Airway epithelial cell (primary cell): ENCODE measurements around the gene PROP1. TPM values are rescaled to one million over a fixed set of nuclear protein-coding genes. Genes with fewer than 3 reads are reported as not detected.

ENCODE experiments used
- total RNA-seq: library from RNA; depleted of rRNA; stranded (reverse); fragments of >200 nt; gene quantifications from 2 replicates; pipeline ENCODE4 v1.2.3, GENCODE V29; 2015

Gene PROP1
- not detected in 2 replicates for total RNA-seq

DNA sequence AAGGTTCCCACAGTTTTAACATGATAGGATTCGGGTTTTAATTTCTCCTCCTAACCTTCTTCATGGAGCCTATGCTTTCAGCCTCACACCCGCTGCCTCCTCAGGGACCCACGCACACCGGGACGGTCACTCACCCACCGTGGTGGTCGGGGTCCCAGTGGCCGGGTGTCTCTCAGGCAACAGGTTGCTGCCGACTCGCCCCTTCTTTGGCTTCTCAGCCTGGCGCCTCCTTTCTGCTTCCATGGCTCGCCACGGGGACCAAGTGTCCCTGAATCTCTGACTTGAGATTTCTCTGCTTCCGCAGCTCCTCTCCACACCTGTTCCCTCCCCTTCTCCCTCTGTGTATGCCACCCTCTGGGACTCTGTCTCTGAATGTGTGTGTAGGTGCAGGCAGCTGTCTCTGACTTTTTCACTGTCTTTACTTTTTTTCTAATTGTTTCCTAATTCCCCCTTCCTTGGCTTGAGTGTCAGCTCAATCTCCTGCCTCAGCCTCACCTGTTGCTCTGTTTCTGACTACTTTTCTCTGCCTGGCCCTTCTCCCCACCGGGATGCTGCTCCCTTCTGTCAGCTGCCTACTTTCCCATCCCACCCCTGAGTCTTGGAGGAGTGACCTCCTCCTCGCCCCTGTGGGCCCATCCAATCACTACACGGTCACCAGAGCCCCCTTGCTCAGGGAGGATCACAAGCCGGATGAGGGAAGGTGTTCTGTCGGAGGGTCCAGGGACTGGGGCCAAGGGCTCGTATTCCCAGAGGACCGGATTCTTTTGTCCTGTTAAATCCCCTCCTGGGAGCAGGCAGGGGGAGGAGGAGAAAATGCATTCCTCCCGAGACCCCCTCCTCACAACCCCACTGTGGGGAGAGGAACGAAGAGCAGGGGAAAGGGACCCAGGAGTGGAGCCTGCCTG lies at the start of gene PROP1:
Gene PROP1 (minus strand): TSS at position 552 of the 905 bp plus-strand sequence. CDS start 309 bp downstream, at position 243.

Other genes starting within 250 kb of the PROP1 start
- gene FAM153A, start 213.3 kb downstream of the PROP1 start, total RNA-seq = not detected in 2 replicates
- gene N4BP3, start 117.3 kb upstream of the PROP1 start, total RNA-seq = 3.0 and 3.6 TPM in 2 replicates
- 20.9 and 21.9 TPM in 2 replicates for gene RMND5B, start 134.8 kb upstream of the PROP1 start, total RNA-seq
- 383 and 414 TPM in 2 replicates for gene NHP2, start 157.6 kb upstream of the PROP1 start, total RNA-seq
- gene GMCL2, start 191.1 kb upstream of the PROP1 start, total RNA-seq = not detected in 2 replicates
- gene HNRNPAB, start 208.3 kb upstream of the PROP1 start, total RNA-seq = 135 and 145 TPM in 2 replicates
- gene PHYKPL, start 236.6 kb upstream of the PROP1 start, total RNA-seq = 6.6 and 10.7 TPM in 2 replicates